AML-193 (cell line): ENCODE measurements around the gene LARP4.

Source experiments
- DNase-seq, 2 experiments: peaks; one replicate each; lab custom pipeline; 2025; lab: John Stamatoyannopoulos, UW

LARP4 gene

GRCh38 chr12:50525422-50525821 is 124.7 kb downstream of the LARP4 start:
- no peak for DNase-seq

- no peak for DNase-seq
These were observed 126.7 kb downstream of the LARP4 start for GRCh38 chr12:50527359-50527726.

- no peak for DNase-seq
These were observed 128.1 kb downstream of the LARP4 start for GRCh38 chr12:50528800-50529199.

GRCh38 chr12:50529345-50529744 is 128.7 kb downstream of the LARP4 start:
- DNase-seq, result no peak
